DND-41 (cell line): ENCODE measurements around the gene MARK2.

ENCODE experiments used
- ATAC-seq: fragments of 200-7000 bp; cut with Tn5 transposase; 3 replicates; pipeline ENCODE4 v1.9.1; 2021; ENCODE audit warnings: low read depth; ENCODE audit not compliant: insufficient read depth
- DNase-seq: peaks from one replicate; pipeline ENCODE4 v3.0.0-alpha.2; 2020
- H2AFZ ChIP-seq: 2 replicates; pipeline ENCODE4 v1.6.0; 2012; ENCODE audit warnings: low read depth, low read length
- H3K27ac ChIP-seq: 2 replicates; pipeline ENCODE4 v1.5.1; 2012; ENCODE audit warnings: low read length, inconsistent platforms
- H3K27me3 ChIP-seq: fragments of 200-600 bp; sonication (generic); 2 replicates; pipeline ENCODE4 v1.6.0; 2012; ENCODE audit warnings: low read length, mild to moderate bottlenecking, inconsistent platforms; ENCODE audit not compliant: insufficient read depth, poor library complexity
- H3K36me3 ChIP-seq: 2 replicates; pipeline ENCODE4 v1.5.1; 2012; ENCODE audit warnings: low read length, inconsistent platforms; ENCODE audit not compliant: insufficient read depth
- H3K4me1 ChIP-seq: 2 replicates; pipeline ENCODE4 v1.5.1; 2012; ENCODE audit warnings: mild to moderate bottlenecking, low read length; ENCODE audit not compliant: insufficient read depth
- H3K4me2 ChIP-seq: 2 replicates; pipeline ENCODE4 v1.6.0; 2012; ENCODE audit warnings: mild to moderate bottlenecking, moderate library complexity, low read length, inconsistent platforms; ENCODE audit not compliant: insufficient read depth
- H3K4me3 ChIP-seq, 2 experiments: fragments of 200-600 bp in 1 of 2; shearing (Covaris generic) in 1 of 2; 2 replicates each; pipeline ENCODE4 v1.5.1; 2012 to 2016; ENCODE audit warnings: inconsistent platforms in 2 of 2, low read length in 2 of 2, mild to moderate bottlenecking in 2 of 2, low read depth in 1 of 2, moderate library complexity in 1 of 2
- H3K79me2 ChIP-seq: 2 replicates; pipeline ENCODE4 v1.6.0; 2012; ENCODE audit warnings: low read length, inconsistent platforms; ENCODE audit not compliant: insufficient read depth
- H3K9ac ChIP-seq: 2 replicates; pipeline ENCODE4 v1.6.0; 2012; ENCODE audit warnings: low read depth, mild to moderate bottlenecking, inconsistent platforms, low read length, moderate library complexity
- H3K9me3 ChIP-seq: 2 replicates; pipeline ENCODE4 v1.5.1; 2012; ENCODE audit warnings: low read length, moderate library complexity, mild to moderate bottlenecking, inconsistent platforms; ENCODE audit not compliant: insufficient read depth, severe bottlenecking
- H4K20me1 ChIP-seq: 2 replicates; pipeline ENCODE4 v1.6.0; 2012; ENCODE audit warnings: low read length; ENCODE audit not compliant: insufficient read depth
- EZH2 ChIP-seq: IDR thresholded peaks from 3 replicates; pipeline ENCODE4 v1.6.1; 2012; ENCODE audit warnings: borderline replicate concordance, low read depth, mild to moderate bottlenecking, moderate library complexity, low read length, inconsistent platforms; ENCODE audit not compliant: severe bottlenecking
- TF ChIP-seq, protein P1 (sequence below): IDR thresholded peaks from 2 replicates; pipeline ENCODE4 v1.5.1; 2012; ENCODE audit warnings: borderline replicate concordance, low read length, moderate library complexity, mild to moderate bottlenecking; ENCODE audit not compliant: poor library complexity, severe bottlenecking; ENCODE audit errors: extremely low read depth

Gene MARK2

DNA sequence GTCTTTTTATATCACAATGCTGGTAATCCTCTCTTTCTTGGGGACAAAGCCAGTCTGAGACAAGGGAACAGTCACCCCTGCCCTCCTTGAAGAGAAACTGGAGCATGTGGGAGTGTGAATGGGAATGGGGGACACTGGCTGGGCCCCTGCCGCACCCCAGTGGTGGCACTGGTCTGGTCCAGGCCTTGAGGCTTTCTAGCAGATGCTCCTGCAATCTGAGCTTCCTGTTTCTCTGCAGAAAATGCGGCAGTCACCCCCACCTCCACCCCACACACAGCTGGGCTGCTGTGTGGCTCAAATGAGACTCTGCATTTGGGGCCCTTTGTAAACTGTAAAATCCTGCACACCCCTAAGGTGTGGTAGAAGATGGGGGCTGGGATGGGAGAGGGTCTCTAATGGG, 6.6 kb upstream of the MARK2 start:
- no peaks in the 10 kb centered on the region for H3K9me3 ChIP-seq
- peaks cover 3% of the 10 kb centered on the region; the same call in 1 of the 2 replicates for H4K20me1 ChIP-seq
- H3K27ac ChIP-seq, result no peak overlapping the region
- peaks cover 7% of the 10 kb centered on the region; the same call in 1 of the 2 replicates for H3K36me3 ChIP-seq
- no peaks in the 10 kb centered on the region for H3K27me3 ChIP-seq
- peaks cover 1% of the 10 kb centered on the region for H3K4me1 ChIP-seq
- H3K4me3 ChIP-seq, result no peak overlapping the region
- no peak for ATAC-seq
- H3K9ac ChIP-seq, result no peak overlapping the region
- H3K4me2 ChIP-seq, result no peak overlapping the region
- DNase-seq, result no peak
- no peak overlapping the region for H2AFZ ChIP-seq
- H3K79me2 ChIP-seq, result no peaks in the 10 kb centered on the region
- TF ChIP-seq EZH2, result no peak
- TF ChIP-seq, protein P1, sequence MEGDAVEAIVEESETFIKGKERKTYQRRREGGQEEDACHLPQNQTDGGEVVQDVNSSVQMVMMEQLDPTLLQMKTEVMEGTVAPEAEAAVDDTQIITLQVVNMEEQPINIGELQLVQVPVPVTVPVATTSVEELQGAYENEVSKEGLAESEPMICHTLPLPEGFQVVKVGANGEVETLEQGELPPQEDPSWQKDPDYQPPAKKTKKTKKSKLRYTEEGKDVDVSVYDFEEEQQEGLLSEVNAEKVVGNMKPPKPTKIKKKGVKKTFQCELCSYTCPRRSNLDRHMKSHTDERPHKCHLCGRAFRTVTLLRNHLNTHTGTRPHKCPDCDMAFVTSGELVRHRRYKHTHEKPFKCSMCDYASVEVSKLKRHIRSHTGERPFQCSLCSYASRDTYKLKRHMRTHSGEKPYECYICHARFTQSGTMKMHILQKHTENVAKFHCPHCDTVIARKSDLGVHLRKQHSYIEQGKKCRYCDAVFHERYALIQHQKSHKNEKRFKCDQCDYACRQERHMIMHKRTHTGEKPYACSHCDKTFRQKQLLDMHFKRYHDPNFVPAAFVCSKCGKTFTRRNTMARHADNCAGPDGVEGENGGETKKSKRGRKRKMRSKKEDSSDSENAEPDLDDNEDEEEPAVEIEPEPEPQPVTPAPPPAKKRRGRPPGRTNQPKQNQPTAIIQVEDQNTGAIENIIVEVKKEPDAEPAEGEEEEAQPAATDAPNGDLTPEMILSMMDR, result no peak

DNA sequence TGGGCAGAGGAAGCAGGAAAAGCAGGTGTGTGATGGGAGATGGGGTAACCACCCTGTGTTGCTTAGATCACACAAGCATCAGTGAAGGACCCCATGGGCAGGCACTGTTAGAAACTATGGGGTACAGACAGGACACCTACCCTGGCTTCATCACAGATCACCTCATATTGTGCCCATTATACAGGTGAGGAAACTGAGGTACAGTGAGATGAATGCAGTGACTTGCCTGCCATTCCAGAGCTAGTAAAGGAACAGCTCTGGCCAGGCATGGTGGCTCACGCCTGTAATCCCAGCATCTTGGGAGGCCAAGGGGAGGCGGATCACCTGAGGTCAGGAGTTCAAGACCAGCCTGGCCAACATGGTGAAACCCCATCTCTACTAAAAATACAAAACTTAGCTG, 5.9 kb upstream of the MARK2 start:
- no peaks in the 10 kb centered on the region for H3K27me3 ChIP-seq
- TF ChIP-seq EZH2, result no peak
- TF ChIP-seq, protein P1, result no peak
- ATAC-seq, result no peak
- DNase-seq, result no peak
- H3K4me1 ChIP-seq, result peaks cover 8% of the 10 kb centered on the region
- no peaks in the 10 kb centered on the region for H3K79me2 ChIP-seq
- H2AFZ ChIP-seq, result no peak overlapping the region
- H3K9me3 ChIP-seq, result no peaks in the 10 kb centered on the region
- H3K36me3 ChIP-seq, result 0 out of 2 replicates have a peak, but pooled peaks cover 2% of the 10 kb centered on the region
- H3K4me2 ChIP-seq, result no peak overlapping the region
- H3K27ac ChIP-seq, result no peak overlapping the region
- peaks cover 3% of the 10 kb centered on the region; the same call in 1 of the 2 replicates for H4K20me1 ChIP-seq
- no peak overlapping the region for H3K4me3 ChIP-seq
- H3K9ac ChIP-seq, result no peak overlapping the region

DNA sequence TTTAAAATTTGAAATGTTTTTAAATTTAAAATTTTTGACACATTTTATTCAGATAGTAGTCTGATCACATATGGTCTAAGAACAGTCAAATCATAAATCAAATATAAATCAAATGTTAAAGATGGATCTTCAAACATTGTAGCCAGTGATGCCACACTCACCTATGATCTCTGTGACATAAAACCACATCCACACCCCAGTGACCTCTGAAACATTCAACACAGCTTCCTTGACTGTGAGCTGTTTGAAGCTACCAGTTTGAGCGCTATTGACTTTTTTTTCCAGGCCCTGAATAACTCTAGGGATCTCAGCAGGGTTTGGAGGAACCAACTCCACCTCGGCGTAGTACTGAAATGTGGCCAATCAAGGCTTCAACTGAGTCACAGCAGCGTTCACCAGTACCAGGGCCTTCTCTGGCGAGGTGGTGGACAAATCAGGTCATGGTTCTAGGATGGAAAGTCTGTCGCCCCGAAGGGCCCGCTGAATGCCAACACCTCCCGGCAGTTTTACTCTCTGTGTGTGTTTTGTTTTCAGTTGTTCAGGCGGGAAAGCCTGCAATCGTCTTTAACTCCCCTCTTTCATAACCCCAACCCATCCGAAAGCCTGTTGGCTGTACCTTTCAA, 4.3 kb upstream of the MARK2 start:
- Histone ChIP-seq H3K9ac (no peak overlapping the region), H3K36me3 (no peaks in the 10 kb centered on the region; the same call in 1 of the 2 replicates), H3K79me2 (peaks cover 8% of the 10 kb centered on the region), H3K27me3 (no peaks in the 10 kb centered on the region), H4K20me1 (peaks cover 7% of the 10 kb centered on the region), H2AFZ (no peak overlapping the region), H3K27ac (no peak overlapping the region), H3K4me3 (no peak overlapping the region), H3K4me1 (peaks cover 13% of the 10 kb centered on the region), H3K4me2 (no peak overlapping the region), H3K9me3 (no peaks in the 10 kb centered on the region)
- DNase-seq (no peak), ATAC-seq (no peak)
- TF ChIP-seq, protein P1, result no peak
- TF ChIP-seq EZH2, result no peak
